Muscle of leg (tissue), 9 donors: ENCODE measurements around the gene TMEM235. TPM values are rescaled to one million over a fixed set of nuclear protein-coding genes. Genes with fewer than 3 reads are reported as not detected.

Experiments used
- polyA plus RNA-seq, 8 donors: library from polyadenylated mRNA; unstranded; fragments of 120-200 nt; gene quantifications; one replicate each; pipeline versions ENCODE4 v1.2.1 to v1.2.3, GENCODE V29; 2013; ENCODE audit warnings: inconsistent platforms in 1 of 8, low replicate concordance in 1 of 8; ENCODE audit not compliant: insufficient read length in 8 of 8, insufficient read depth in 1 of 8
- total RNA-seq: library from RNA; stranded (reverse); fragments of 120-200 nt; gene quantifications from one replicate; pipeline ENCODE4 v1.2.4, GENCODE V29; 2013

Gene TMEM235
- total and polyA plus RNA-seq, 9 donors: 0.04 to 0.14 (median 0.10) TPM; not detected in 6

Other genes with a start within 250 kb of the TMEM235 start
- gene TMC6, start 102.9 kb upstream of the TMEM235 start, total RNA-seq: 21.6 TPM
- gene TMC6, start 102.9 kb upstream of the TMEM235 start, polyA plus RNA-seq: 10 to 100 TPM; 22.5 to 40.7 (median 27.5) TPM
- 1.2 TPM for gene TMC8, start 100.9 kb upstream of the TMEM235 start, total RNA-seq
- 1 to 10 TPM; 1.3 to 3.8 (median 2.9) TPM for gene TMC8, start 100.9 kb upstream of the TMEM235 start, polyA plus RNA-seq
- 0.22 TPM for gene C17orf99, start 85.2 kb upstream of the TMEM235 start, total RNA-seq
- 1 to 10 TPM in 6 of 8 donors, under 1 TPM in 2; 0.18 to 3.8 (median 1.2) TPM for gene C17orf99, start 85.2 kb upstream of the TMEM235 start, polyA plus RNA-seq
- 31.4 TPM for gene SYNGR2, start 63.0 kb upstream of the TMEM235 start, total RNA-seq
- gene SYNGR2, start 63.0 kb upstream of the TMEM235 start, polyA plus RNA-seq: 100 to 1,000 TPM in 1 of 8 donors, 10 to 100 TPM in 7; 56.3 to 103 (median 89.7) TPM
- gene TK1, start 44.6 kb upstream of the TMEM235 start, total RNA-seq: 11.8 TPM
- gene TK1, start 44.6 kb upstream of the TMEM235 start, polyA plus RNA-seq: 10 to 100 TPM; 18.5 to 31.6 (median 27.8) TPM
- gene AFMID, start 44.3 kb upstream of the TMEM235 start, total RNA-seq: 25.8 TPM
- gene AFMID, start 44.3 kb upstream of the TMEM235 start, polyA plus RNA-seq: 10 to 100 TPM; 33.7 to 43.3 (median 38.3) TPM
- gene BIRC5, start 17.4 kb upstream of the TMEM235 start, total RNA-seq: 13.3 TPM
- 10 to 100 TPM; 17.3 to 24.2 (median 19.9) TPM for gene BIRC5, start 17.4 kb upstream of the TMEM235 start, polyA plus RNA-seq
- gene SOCS3, start 128.4 kb downstream of the TMEM235 start, total RNA-seq: 30.6 TPM
- gene SOCS3, start 128.4 kb downstream of the TMEM235 start, polyA plus RNA-seq: 10 to 100 TPM in 6 of 8 donors, 1 to 10 TPM in 2; 8.4 to 59.8 (median 23.7) TPM
- gene PGS1, start 147.0 kb downstream of the TMEM235 start, total RNA-seq: 22.9 TPM
- 10 to 100 TPM; 20.9 to 33.6 (median 28.1) TPM for gene PGS1, start 147.0 kb downstream of the TMEM235 start, polyA plus RNA-seq